ENCODE data around the gene STK11. TPM values are rescaled to one million over a fixed set of nuclear protein-coding genes. Genes with fewer than 3 reads are reported as not detected.

Gene STK11
- total RNA-seq, 2 experiments from 2014 or later, result 66.4 to 74.3 TPM

GRCh38 chr19:1226227-1226518, 20.6 kb downstream of the STK11 start:
- H3K4me1 Mint-ChIP-seq (ENCODE audit: low read depth), result no peaks in the 10 kb centered on the region
- intact Hi-C loops (cut with micrococcal nuclease), result no loop called here
- no peak for DNase-seq
- H3K27ac Mint-ChIP-seq, result no peak overlapping the region
- ChIA-PET POLR2A (no interaction called here), CTCF (interaction anchor here (1.1 kb wide), 1 partner anchor 113 kb away, joined by 3 read pairs; no protein-coding TSS in a partner anchor)
- H3K4me3 Mint-ChIP-seq, result no peak overlapping the region
- H3K27me3 Mint-ChIP-seq, result no peaks in the 10 kb centered on the region
- H3K9me3 Mint-ChIP-seq, result no peaks in the 10 kb centered on the region
- peaks cover 7% of the 10 kb centered on the region for H3K36me3 Mint-ChIP-seq

- ChIA-PET POLR2A (no interaction called here), CTCF (no interaction called here)
- Mint-ChIP-seq H3K9me3 (no peaks in the 10 kb centered on the region), H3K4me3 (no peak overlapping the region), H3K27ac (no peak overlapping the region), H3K4me1 (ENCODE audit: low read depth) (no peaks in the 10 kb centered on the region), H3K27me3 (no peaks in the 10 kb centered on the region), H3K36me3 (peaks cover 7% of the 10 kb centered on the region)
- DNase-seq, result no peak
- intact Hi-C loops (cut with micrococcal nuclease), result no loop called here
Observed at GRCh38 chr19:1226522-1227303, 21.1 kb downstream of the STK11 start.

GRCh38 chr19:1227304-1228054, 21.9 kb downstream of the STK11 start:
- POLR2A ChIA-PET, result no interaction called here
- H3K27ac Mint-ChIP-seq, result no peak overlapping the region
- H3K27me3 Mint-ChIP-seq, result no peaks in the 10 kb centered on the region
- no peaks in the 10 kb centered on the region for H3K9me3 Mint-ChIP-seq
- intact Hi-C loops (cut with micrococcal nuclease), result no loop called here
- CTCF ChIA-PET, result no interaction called here
- no peak for DNase-seq
- H3K36me3 Mint-ChIP-seq, result peaks cover 7% of the 10 kb centered on the region
- no peaks in the 10 kb centered on the region for H3K4me1 Mint-ChIP-seq (ENCODE audit: low read depth)
- H3K4me3 Mint-ChIP-seq, result no peak overlapping the region

GRCh38 chr19:1228161-1228957, 22.8 kb downstream of the STK11 start:
- Mint-ChIP-seq H3K27ac (no peak overlapping the region), H3K4me1 (ENCODE audit: low read depth) (no peaks in the 10 kb centered on the region), H3K36me3 (peaks cover 7% of the 10 kb centered on the region), H3K27me3 (no peaks in the 10 kb centered on the region), H3K9me3 (no peaks in the 10 kb centered on the region), H3K4me3 (no peak overlapping the region)
- intact Hi-C loops (cut with micrococcal nuclease), result no loop called here
- ChIA-PET POLR2A (no interaction called here), CTCF (no interaction called here)
- no peak for DNase-seq

- Mint-ChIP-seq H3K36me3 (peaks cover 7% of the 10 kb centered on the region), H3K4me3 (no peak overlapping the region), H3K4me1 (ENCODE audit: low read depth) (no peaks in the 10 kb centered on the region), H3K9me3 (no peaks in the 10 kb centered on the region), H3K27ac (no peak overlapping the region), H3K27me3 (no peaks in the 10 kb centered on the region)
- CTCF ChIA-PET, result no interaction called here
- POLR2A ChIA-PET, result no interaction called here
- DNase-seq, result no peak
- intact Hi-C loops (cut with micrococcal nuclease), result no loop called here
Observed at GRCh38 chr19:1229056-1229923, 23.7 kb downstream of the STK11 start.

GRCh38 chr19:1229924-1230782, 24.6 kb downstream of the STK11 start:
- DNase-seq, result no peak
- Mint-ChIP-seq H3K4me1 (ENCODE audit: low read depth) (no peaks in the 10 kb centered on the region), H3K27me3 (no peaks in the 10 kb centered on the region), H3K4me3 (no peak overlapping the region), H3K36me3 (peaks cover 7% of the 10 kb centered on the region), H3K9me3 (no peaks in the 10 kb centered on the region), H3K27ac (no peak overlapping the region)
- intact Hi-C loops (cut with micrococcal nuclease), result no loop called here
- ChIA-PET POLR2A (no interaction called here), CTCF (no interaction called here)

GRCh38 chr19:1230783-1231489, 25.4 kb downstream of the STK11 start:
- Mint-ChIP-seq H3K27ac (no peak overlapping the region), H3K4me3 (no peak overlapping the region), H3K9me3 (no peaks in the 10 kb centered on the region), H3K27me3 (no peaks in the 10 kb centered on the region), H3K4me1 (ENCODE audit: low read depth) (no peaks in the 10 kb centered on the region), H3K36me3 (peaks cover 7% of the 10 kb centered on the region)
- POLR2A ChIA-PET, result no interaction called here
- DNase-seq, result no peak
- CTCF ChIA-PET, result no interaction called here
- intact Hi-C loops (cut with micrococcal nuclease), result no loop called here

GRCh38 chr19:1231729-1232637, 26.4 kb downstream of the STK11 start:
- no peak for DNase-seq
- Mint-ChIP-seq H3K27ac (no peak overlapping the region), H3K27me3 (no peaks in the 10 kb centered on the region), H3K4me1 (ENCODE audit: low read depth) (no peaks in the 10 kb centered on the region), H3K36me3 (peaks cover 7% of the 10 kb centered on the region), H3K4me3 (no peak overlapping the region), H3K9me3 (no peaks in the 10 kb centered on the region)
- CTCF ChIA-PET, result no interaction called here
- intact Hi-C loops (cut with micrococcal nuclease), result no loop called here
- POLR2A ChIA-PET, result no interaction called here

- DNase-seq, result no peak
- CTCF ChIA-PET, result no interaction called here
Observed at GRCh38 chr19:1232652-1233072, 27.1 kb downstream of the STK11 start.

GRCh38 chr19:1233115-1233667, 27.6 kb downstream of the STK11 start:
- intact Hi-C loops (cut with micrococcal nuclease), result no loop called here
- H3K9me3 Mint-ChIP-seq, result no peaks in the 10 kb centered on the region
- no peaks in the 10 kb centered on the region for H3K4me1 Mint-ChIP-seq (ENCODE audit: low read depth)
- no peaks in the 10 kb centered on the region for H3K27me3 Mint-ChIP-seq
- ChIA-PET POLR2A (no interaction called here), CTCF (no interaction called here)
- no peak for DNase-seq
- H3K27ac Mint-ChIP-seq, result no peak overlapping the region
- H3K36me3 Mint-ChIP-seq, result peaks cover 1% of the 10 kb centered on the region
- no peak overlapping the region for H3K4me3 Mint-ChIP-seq

More at GRCh38 chr19:1232652-1233072, 27.1 kb downstream of the STK11 start:
- H3K9me3 Mint-ChIP-seq, result no peaks in the 10 kb centered on the region
- no peak overlapping the region for H3K27ac Mint-ChIP-seq
- POLR2A ChIA-PET, result no interaction called here
- H3K36me3 Mint-ChIP-seq, result peaks cover 4% of the 10 kb centered on the region
- H3K4me3 Mint-ChIP-seq, result no peak overlapping the region
- H3K27me3 Mint-ChIP-seq, result no peaks in the 10 kb centered on the region
- intact Hi-C loops (cut with micrococcal nuclease), result no loop called here
- H3K4me1 Mint-ChIP-seq (ENCODE audit: low read depth), result no peaks in the 10 kb centered on the region
